ENCODE measurements around the gene SELE.

- no peak for TF ChIP-seq FOXP1 (CRISPR knock-in tag; IDR thresholded peaks at IDR 0.05)
- TF ChIP-seq ZC3H11A (IDR thresholded peaks at IDR 0.05; ENCODE audit: low read depth, low read length) = no peak
- TF ChIP-seq EZH2 (IDR thresholded peaks at IDR 0.05; ENCODE audit: borderline replicate concordance, low read depth, low read length) = no peak
- no peak for TF ChIP-seq ZBTB11 (CRISPR knock-in tag; IDR thresholded peaks at IDR 0.05)
- TF ChIP-seq NFE2 (IDR thresholded peaks at IDR 0.05; ENCODE audit: low read depth) = no peak
- TF ChIP-seq MBD2 (IDR thresholded peaks at IDR 0.05; ENCODE audit: borderline replicate concordance, low read depth) = no peak
- no peak for TF ChIP-seq HMGXB4 (CRISPR knock-in tag; IDR thresholded peaks at IDR 0.05)
- no peak for TF ChIP-seq MXI1 (IDR thresholded peaks at IDR 0.05; ENCODE audit: low read depth, low read length)
- no peak for TF ChIP-seq ZFP1 (CRISPR knock-in tag; IDR thresholded peaks at IDR 0.05)
- no peak for TF ChIP-seq HDAC2 (IDR thresholded peaks at IDR 0.05)
- TF ChIP-seq CREBBP (IDR thresholded peaks at IDR 0.05; ENCODE audit: low read depth, low read length) = no peak
Observed at GRCh38 chr1:169750041-169750440, 16.2 kb upstream of the SELE start.

Data from K562 (cell line).